Liver (tissue), 3 donors: ENCODE data around the gene METTL23.

Experiments
- CTCF ChIP-seq: fragments of 150-350 bp; IDR thresholded peaks from 2 replicates; pipeline ENCODE4 v1.5.1; 2017; ENCODE audit warnings: improper control_type of control experiment, low read depth, low read length; ENCODE audit not compliant: missing input control
- JUND ChIP-seq, 2 donors: IDR thresholded peaks; 2 replicates each; pipeline ENCODE4 v1.6.1; 2016; ENCODE audit warnings: antibody characterized with exemption in 2 of 2
- MAX ChIP-seq: IDR thresholded peaks from 2 replicates; pipeline ENCODE4 v1.6.1; 2016; ENCODE audit warnings: antibody characterized with exemption
- REST ChIP-seq: IDR thresholded peaks from 2 replicates; pipeline ENCODE4 v1.6.1; 2016; ENCODE audit warnings: antibody characterized with exemption, mild to moderate bottlenecking
- RXRA ChIP-seq, 2 donors: IDR thresholded peaks; 2 replicates each; pipeline ENCODE4 v1.6.1; 2017 to 2018; ENCODE audit warnings: antibody characterized with exemption in 2 of 2, mild to moderate bottlenecking in 1 of 2
- donor health status: healthy.
- donor health status: healthy.

GRCh38 chr17:76755285-76755684, 28.6 kb downstream of the METTL23 start:
- no peak for TF ChIP-seq CTCF
- no peak for TF ChIP-seq RXRA (IDR thresholded peaks at IDR 0.05)
- no peak for TF ChIP-seq JUND (IDR thresholded peaks at IDR 0.05)
- no peak for TF ChIP-seq REST
- TF ChIP-seq MAX = no peak
